ENCODE measurements around the gene PI4KA. TPM values are rescaled to one million over a fixed set of nuclear protein-coding genes. Genes with fewer than 3 reads are reported as not detected.

Gene PI4KA
- total RNA-seq, 1 donor from 2014 or later, result 21.2 TPM

DNA sequence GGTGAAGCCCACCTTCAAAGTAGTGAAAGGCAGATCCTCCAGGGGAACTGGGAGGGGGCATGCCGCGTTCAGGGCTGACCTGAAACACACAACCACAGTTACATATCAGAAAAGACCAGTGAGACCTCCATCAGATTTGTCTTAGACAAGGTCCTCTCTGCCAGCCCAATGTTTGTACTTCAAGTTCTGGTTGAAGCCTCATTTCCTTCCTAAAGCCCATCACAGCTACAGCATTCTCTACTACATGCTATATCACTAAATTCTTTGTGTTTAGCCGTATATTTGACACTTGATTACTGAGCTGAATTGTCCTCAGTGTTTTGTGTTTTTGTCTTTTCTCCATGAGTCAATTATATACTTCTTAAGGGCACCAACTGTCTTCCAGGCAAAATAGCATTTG, 40.1 kb downstream of the PI4KA start:
- no peak for DNase-seq (ENCODE audit: low spot score)

DNA sequence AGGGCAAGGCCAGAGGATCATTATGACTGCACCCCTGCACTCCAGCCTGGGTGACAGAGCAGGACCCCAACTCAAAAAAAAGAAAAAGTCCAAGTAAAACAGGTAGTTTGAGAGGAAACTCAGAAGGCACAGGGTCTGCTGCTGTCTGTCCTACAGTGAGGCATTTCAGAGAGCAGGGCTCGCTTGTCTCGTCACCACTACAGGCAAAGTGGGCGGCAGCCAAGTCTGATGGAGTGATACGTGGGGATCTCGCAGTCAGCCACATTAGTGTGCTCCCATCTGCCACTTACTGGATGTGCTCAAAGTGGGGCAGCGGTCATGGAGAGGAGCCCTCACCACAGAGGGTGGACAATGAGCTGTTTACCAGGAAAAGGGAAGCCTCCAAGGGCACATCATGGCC, 42.1 kb downstream of the PI4KA start:
- no peak for DNase-seq (ENCODE audit: low spot score)

DNA sequence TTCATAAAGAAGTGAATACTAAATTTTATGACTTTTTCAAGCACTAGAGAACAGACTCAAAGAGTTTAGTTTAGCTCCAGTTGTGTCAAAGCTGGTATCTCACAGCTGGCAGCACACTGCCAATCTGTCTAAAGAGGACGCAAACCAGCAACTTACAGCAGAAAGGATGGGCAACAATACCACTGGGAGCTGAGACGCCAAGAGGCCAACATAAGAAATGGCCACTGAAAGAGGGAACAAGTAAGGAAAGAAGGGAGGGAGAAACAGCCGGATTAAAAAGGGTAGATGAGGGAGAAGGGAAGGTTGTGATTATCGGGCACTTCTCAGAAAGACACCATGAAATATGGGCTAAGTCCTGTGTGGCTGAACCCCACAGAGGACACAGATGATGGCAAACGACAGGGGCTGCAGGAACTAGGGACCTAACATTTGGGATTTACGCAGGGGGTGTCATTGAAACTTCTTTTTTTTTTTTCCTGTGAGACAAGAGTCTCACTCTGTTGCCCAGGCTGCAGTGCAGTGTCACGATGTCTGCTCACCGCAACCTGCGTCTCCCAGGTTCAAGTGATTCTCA, 43.0 kb downstream of the PI4KA start:
- DNase-seq (ENCODE audit: low spot score), result no peak

DNA sequence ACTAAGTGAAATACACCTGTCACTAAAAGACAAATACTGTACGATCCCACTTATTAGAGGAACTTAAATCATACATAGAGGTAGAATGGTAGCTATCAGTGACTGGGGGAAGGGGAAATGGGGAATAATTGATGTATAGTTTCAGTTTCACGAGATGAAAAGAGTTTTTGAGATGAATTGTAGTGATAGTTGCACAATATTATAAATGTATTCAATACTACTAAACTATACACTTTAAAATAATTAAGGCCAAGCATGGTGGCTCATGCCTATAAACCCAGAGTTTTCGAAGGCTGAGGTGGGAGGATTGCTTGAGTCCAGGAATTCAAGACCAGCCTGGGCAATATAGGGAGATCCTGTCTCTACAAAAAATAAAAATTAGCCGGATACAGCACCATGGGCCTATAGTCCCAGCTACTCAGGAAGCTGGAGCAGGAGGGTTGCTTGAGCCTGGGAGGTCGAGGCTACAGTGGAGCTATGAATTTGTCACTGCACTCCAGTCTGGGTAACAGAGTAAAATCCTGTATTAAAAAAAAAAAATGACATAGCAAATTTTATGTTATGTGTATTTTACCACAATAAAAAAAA, 44.3 kb downstream of the PI4KA start:
- no peak for DNase-seq (ENCODE audit: low spot score)

- no peak for DNase-seq (ENCODE audit: low spot score)
Observed at GRCh38 chr22:20813056-20813455, 45.6 kb downstream of the PI4KA start.

DNA sequence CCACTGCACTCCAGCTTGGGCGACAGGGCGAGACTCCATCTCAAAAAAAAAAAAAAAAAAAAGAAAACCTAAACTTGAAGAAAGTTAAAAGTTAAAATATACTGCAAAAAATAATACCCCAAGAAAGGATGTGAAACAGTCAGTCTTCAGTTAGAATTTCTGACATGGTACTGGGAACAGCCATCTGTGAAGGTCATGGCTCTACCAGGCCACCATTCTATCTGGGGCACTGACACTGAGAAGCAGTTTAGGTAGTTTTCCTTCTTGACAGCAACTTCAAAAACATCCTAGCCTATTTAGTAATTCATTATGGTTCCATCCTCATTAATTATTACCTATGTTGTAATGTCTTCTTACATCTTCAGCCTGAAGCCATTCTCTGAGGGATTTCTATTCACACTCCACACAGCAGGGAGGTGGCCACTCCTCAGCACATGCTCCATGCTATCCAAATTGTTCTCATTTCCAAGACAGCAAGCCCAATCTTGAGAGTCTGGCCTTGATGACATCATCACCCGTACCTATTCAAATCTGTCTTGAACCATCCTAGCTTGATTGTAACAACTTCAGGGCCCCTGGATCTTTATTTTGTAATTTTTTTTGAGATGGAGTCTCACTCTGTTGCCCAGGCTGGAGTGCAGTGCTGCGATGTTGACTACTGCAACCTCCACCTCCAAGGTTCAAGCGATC, 46.5 kb downstream of the PI4KA start:
- no peak for DNase-seq (ENCODE audit: low spot score)

DNA sequence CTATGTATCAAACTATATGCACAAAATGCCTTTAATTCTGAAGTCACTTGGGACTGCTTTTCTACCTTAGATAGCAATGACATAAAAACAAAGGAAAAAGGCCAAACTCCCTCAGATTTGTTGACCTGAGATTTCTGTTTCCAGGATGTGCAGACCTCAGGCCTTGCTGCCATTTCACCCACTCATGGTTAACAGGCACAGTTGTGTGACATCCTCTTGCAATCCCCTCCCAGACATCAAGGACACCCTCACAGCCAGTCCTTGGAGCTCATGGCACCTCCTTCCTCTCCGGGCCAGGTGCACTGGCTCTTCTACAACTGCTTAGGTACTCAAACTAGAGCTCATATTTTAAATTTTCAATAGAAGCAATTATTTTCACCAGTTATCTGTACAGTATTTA, 47.4 kb downstream of the PI4KA start:
- DNase-seq (ENCODE audit: low spot score), result no peak

DNA sequence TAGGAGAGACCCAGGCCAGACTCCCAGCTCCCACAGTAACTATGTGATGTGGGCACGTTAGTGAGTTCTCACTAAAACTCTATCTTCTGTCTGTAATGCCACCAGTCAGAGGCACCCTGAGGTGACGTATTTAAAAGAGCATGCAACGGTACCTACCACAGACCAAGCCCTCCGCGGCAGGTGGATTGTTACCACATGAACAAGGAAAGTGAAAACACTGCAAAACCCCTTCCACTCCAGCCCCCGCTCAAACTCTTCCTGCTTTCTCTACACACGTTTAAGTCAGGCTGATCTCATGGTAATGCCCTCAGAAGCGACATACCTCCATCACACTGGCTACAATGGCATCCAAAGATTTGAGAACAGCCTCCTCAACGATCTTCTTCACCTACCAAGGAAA, 48.0 kb downstream of the PI4KA start:
- DNase-seq (ENCODE audit: low spot score), result no peak

- no peak for DNase-seq (ENCODE audit: low spot score)
Observed at GRCh38 chr22:20809538-20810185, 48.9 kb downstream of the PI4KA start.

DNA sequence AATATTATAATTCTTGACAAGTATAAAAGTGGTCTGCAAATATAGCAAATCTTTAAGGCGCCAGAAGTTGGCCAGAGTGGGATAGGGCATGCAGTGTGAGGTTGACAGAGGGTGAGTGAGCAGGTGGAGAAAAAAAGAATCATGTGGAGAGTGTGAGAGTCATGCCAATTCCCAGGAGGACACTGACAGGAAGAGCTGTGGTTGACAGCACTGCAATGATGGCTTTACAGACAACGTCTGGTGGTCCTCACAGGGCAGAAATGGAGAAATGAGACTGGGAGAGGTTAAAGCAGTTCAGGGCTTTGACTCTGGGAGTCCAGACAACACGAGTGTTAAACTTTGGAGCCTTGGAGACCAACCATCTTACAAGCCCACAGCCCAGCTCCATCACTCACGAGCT, 49.8 kb downstream of the PI4KA start:
- no peak for DNase-seq (ENCODE audit: low spot score)

DNA sequence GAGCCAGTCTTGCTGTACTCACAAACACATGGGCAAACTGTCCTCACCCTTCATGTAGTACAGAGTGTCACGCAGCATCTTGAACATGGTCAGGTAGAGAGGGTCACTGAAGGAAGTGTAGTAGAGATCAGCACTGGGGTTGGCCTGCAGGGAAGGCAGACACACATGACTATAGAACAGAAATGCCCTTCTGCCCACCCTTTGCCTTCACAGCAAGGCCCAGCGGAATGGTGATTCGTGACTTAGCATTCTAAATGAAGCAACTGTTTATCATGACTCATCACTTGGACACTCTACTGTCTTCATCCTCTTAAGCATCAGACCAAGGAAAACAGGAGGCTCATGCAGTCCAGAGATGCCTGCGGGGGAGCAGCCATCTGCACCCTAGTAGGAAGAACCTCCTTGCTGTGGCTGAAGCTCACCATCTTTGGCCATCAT, 51.3 kb downstream of the PI4KA start:
- peak; percentile 40 for DNase-seq (ENCODE audit: low spot score)

DNA sequence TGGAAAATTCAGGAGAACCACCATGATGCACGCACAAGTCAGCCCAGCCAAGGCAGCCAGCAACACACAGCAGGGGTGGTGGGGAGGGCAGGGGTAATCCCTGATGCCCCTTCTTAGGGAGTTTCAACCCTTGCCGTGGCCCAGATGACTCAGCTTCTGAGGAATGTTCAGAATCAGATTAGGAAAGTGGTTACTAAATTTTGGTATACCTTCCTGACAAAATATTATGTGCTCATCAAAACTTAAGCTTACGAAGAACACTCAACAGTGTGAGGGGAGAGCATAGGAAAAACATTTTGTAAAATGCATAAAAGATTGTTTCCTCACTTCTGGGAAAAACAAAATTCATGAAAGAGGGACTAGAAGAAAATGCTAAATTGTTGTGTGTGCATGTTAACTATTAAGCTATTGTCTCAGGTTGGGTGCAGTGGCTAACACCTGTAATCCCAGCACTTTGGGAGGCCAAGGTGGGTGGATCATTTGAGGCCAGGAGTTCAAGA, 52.6 kb downstream of the PI4KA start:
- DNase-seq (ENCODE audit: low spot score), result no peak

GRCh38 chr22:20804650-20805049, 54.0 kb downstream of the PI4KA start:
- DNase-seq (ENCODE audit: low spot score), result no peak

DNA sequence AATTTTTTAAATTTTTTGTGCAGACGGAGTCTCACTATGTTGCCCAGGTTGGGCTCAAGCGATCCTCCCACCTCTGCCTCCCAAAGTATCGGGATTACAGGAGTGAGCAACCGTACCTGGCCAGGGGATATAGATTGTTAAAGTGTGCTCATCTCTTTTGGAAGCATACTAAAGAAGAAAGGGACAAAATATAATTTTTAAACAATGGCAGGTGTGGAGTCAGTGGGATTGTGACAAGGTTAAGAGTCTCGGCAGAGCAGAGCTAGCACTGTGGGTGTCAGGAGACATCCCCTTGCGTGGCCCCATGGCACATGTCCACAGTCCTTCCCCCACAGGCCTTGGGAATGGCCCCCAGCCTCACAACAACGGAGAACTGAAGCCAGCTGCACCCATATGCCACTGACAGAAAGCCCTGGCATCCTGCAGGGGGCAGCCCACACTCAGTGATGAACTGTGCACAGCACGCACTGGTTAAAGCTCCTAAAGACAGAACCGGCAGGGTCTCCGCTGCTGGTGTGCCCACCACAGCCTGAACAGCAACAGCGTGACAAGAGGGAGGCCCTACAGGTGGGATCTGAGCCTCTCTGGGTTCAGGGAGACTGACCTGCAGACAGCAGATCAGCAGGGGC, 54.8 kb downstream of the PI4KA start:
- DNase-seq (ENCODE audit: low spot score), result peak; percentile 26

DNA sequence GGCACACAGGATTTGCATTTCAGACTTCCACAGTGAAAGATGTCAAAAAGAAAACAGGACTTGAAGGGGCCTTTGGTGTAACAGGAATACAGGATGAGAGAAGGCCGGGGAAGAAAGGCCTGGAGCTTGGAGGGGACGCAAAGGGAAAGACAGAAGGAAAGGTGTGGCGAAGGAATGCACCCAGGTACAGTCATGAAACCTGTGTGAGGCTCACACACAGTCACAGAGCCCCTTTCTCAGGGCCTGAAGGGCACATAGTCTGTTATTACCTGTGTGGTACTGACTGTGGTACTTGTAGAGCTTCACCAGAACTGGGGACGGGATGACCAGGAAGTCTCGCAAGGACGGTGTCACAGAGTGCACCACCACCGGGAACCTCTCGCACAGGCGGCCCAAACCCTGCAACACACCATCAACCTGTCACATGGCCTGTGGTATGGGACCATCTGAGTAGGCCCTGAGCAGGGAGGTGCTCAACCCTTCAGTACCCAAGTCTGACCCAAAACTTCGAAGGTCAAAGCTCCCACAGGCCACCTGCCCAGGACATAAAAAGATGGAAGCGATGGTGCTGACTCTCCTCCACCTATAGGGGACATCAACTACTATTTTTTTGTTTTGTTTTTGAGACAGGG, 55.6 kb downstream of the PI4KA start:
- DNase-seq (ENCODE audit: low spot score), result no peak

DNA sequence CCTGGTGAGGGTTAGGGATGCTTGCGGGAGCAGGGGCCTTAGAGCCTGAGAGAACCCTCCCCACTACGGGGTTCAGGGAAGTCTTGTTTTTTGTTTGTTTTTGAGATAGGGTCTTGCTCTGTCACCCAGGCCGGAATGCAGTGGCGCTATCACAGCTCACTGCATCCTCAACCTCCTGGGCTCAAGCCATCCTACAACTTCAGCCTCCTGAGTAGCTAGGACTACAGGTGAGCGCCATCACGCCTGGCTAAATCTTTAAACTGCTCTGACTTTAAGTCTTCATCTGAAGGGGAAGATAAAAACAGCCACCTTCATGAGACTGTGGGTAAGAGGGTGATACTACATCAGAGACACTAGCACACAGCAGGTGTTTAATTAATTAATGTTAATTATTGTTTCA, 56.2 kb downstream of the PI4KA start:
- DNase-seq (ENCODE audit: low spot score), result no peak

DNA sequence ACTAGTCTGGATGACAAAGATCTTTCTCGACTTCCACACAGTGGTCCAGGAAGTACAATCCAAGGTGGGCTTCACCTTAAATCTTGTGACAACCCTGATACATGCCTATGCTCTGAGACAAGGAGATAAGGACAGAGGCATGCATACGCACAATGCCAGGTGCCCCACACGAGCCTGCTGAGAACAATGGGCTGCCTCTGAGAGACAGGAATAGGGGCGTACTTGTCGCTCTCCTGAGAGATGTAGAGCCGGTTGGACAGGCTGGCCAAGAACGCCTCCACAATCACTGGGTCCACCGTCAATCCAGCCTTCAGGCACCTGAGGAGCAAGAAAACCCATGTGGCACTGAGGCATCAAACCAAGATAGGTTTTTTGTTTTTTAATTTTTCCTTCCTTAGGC, 59.2 kb downstream of the PI4KA start:
- peak; percentile 57 for DNase-seq (ENCODE audit: low spot score)

- DNase-seq (ENCODE audit: low spot score), result no peak
Observed at GRCh38 chr22:20798974-20799373, 59.6 kb downstream of the PI4KA start.

- DNase-seq (ENCODE audit: low spot score), result no peak
Observed at GRCh38 chr22:20798218-20798617, 60.4 kb downstream of the PI4KA start.

DNA sequence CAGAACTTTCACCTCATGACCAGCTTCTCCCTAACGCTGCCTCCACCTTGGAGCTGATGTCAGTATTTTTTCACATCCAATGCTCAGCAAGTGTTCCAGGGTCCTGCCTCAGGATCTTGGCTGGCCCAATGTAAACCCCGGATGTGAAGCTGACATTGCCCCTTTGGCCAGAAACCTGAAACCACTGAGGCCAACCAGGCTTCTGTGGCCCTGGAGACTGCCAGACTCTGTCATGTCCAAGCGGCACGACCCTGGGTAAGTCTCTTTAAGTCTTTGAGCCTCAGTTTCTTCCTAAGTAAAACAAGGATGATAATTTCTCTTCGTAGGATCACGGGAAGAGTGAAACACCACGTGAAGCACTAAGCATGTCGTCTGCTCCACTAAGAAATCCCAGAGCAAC, 61.9 kb downstream of the PI4KA start:
- DNase-seq (ENCODE audit: low spot score), result no peak

GRCh38 chr22:20794650-20795413, 63.8 kb downstream of the PI4KA start:
- no peak for DNase-seq (ENCODE audit: low spot score)
